ENCODE data around the gene SPINDOC. TPM values are rescaled to one million over a fixed set of nuclear protein-coding genes. Genes with fewer than 3 reads are reported as not detected.
A peak's percentile ranks its signal among the peaks of the same experiment; 100 is the strongest.

SPINDOC gene
- total RNA-seq, 2 donors from 2014 or later = 17.8 to 36.2 TPM

DNA sequence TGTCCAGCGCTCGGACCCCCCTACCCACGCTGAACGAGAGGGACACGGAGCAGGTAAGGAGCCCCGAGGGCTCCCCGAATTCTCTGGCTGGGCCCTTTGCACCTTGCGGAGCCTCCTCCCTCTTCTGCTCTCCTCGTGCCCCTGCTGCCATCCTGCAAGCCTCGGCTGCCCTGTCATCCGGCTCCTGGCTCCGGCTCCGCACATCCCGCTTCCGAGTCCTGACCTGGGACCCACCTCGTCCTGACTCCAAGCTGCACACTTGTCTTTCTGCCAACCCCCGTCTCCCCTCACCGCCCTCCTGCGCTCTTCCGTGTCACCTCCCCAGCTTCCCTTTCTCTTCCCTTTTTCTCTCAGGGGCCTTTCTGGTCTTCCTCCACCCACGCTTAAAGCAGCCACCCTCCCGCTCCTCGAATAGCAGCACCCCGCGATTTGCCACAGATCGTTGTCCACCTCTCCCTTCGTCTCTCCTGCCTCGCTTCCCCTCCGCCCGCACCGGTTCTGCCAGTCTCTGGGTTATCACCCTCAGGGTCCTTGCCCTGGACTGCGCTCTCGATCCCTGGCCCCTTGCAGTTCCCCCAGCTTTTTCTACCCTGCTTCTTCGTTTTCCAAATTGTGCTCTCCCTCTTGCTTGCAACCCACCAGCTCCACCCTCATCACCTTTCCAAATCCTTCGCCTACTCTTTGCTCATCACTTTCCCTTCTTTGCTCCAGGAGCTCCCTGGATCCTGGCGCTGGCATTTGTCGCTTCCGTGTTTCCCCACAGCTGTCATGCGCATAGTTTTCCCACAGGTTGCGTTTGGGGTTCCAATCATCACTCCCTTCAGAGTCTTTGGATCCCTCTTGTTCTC lies 26.5 kb downstream of the SPINDOC start:
- Histone ChIP-seq H3K36me3 (no peaks in the 10 kb centered on the region), H3K4me1 (replicated peaks) (peaks cover 15% of the 10 kb centered on the region)
- under 1% methylated on average over 39 of the region's 40 CpGs for WGBS

DNA sequence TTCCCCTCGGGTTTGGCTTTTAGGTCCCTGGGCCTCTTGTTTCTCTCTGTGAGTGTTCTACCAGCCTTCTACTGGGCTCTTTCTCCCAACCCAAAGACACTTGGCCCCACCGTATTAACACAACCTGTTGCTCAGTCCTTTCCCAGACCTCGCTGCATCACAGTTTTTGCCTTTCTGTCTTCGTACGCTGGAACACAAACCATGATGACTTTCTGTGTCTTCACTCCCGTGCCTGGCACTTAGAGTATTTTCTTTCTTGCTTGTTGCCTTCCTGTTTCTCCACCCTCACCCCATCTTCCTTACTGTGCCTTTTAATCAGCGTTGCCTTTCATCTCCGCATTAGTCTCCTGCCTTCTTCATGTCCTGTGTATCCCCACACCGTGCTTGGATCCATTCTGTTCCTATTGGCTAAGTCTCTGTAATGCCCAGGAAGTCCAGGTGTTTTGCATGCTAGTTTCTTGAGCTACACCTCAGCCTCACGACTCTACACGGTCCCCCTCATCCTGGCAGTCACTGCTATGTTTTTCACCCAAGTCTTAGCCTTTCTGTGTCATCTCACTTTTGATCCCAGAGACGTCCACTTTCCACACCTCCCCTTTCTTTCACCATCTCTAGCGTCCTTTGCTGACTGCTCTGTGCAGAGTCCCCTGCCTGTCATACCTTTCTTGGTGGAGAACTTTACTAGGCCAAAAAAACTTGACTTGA lies 27.3 kb downstream of the SPINDOC start:
- DNase-seq (ENCODE audit: low spot score) = no peak
- WGBS = 2% methylated on average over 13 of the region's 13 CpGs

More for the DNA sequence above, 26.5 kb downstream of the SPINDOC start:
- Histone ChIP-seq H3K9me3 (no peaks in the 10 kb centered on the region), H3K27ac (peak overlapping the region; percentile 85 to 93), H3K27me3 (replicated peaks; ENCODE audit: insufficient read depth) (no peaks in the 10 kb centered on the region), H3K4me3 (peak overlapping the region; percentile 76 to 87)
- peak; percentile 32 for DNase-seq (ENCODE audit: low spot score)
- intact Hi-C loops (cut with DNase I) = loop anchor here (5.0 kb wide), 1 partner anchor 313 kb away; no protein-coding TSS in a partner anchor
- TF ChIP-seq POLR2AphosphoS5 (IDR thresholded peaks at IDR 0.05) (peak; percentile 4), POLR2A (IDR thresholded peaks at IDR 0.05) (no peak)
- TF ChIP-seq, protein P1, sequence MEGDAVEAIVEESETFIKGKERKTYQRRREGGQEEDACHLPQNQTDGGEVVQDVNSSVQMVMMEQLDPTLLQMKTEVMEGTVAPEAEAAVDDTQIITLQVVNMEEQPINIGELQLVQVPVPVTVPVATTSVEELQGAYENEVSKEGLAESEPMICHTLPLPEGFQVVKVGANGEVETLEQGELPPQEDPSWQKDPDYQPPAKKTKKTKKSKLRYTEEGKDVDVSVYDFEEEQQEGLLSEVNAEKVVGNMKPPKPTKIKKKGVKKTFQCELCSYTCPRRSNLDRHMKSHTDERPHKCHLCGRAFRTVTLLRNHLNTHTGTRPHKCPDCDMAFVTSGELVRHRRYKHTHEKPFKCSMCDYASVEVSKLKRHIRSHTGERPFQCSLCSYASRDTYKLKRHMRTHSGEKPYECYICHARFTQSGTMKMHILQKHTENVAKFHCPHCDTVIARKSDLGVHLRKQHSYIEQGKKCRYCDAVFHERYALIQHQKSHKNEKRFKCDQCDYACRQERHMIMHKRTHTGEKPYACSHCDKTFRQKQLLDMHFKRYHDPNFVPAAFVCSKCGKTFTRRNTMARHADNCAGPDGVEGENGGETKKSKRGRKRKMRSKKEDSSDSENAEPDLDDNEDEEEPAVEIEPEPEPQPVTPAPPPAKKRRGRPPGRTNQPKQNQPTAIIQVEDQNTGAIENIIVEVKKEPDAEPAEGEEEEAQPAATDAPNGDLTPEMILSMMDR (IDR thresholded peaks at IDR 0.05) = no peak

DNA sequence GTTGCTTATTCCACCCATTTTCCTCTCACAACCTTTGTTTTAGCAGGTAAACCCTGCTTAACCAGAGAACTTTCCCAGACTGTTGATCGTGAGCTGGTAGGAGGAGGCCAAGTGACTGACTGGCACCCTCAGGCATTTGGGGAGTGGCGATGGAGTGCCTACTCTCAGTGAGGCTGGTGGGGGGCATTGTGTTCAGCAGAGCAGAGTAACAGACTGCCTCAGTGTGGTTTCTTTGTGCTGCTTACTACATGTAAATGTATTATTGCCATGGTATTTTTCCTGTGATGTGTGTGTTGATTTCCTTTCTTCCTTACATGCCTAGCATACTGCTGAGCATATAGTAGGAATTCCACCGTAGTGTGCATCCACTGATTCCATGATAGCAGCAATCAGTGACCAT lies 28.3 kb downstream of the SPINDOC start:
- H3K4me3 ChIP-seq = peak overlapping the region in 1 of 2 donors; percentile 76
- DNase-seq (ENCODE audit: low spot score) = peak; percentile 53
- 24% methylated on average over 3 of the region's 3 CpGs for WGBS
- peak overlapping the region; percentile 85 to 93 for H3K27ac ChIP-seq
- intact Hi-C loops (cut with DNase I) = no loop called here
- TF ChIP-seq POLR2A (IDR thresholded peaks at IDR 0.05) = peak; percentile 44
- TF ChIP-seq, protein P1 (IDR thresholded peaks at IDR 0.05) = no peak
- H3K27me3 ChIP-seq (replicated peaks; ENCODE audit: insufficient read depth) = no peaks in the 10 kb centered on the region
- H3K9me3 ChIP-seq = no peaks in the 10 kb centered on the region
- H3K4me1 ChIP-seq (replicated peaks) = peaks cover 28% of the 10 kb centered on the region
- H3K36me3 ChIP-seq = no peaks in the 10 kb centered on the region

More for the DNA sequence above, 27.3 kb downstream of the SPINDOC start:
- H3K9me3 ChIP-seq = no peaks in the 10 kb centered on the region
- peak overlapping the region; percentile 76 to 87 for H3K4me3 ChIP-seq
- intact Hi-C loops (cut with DNase I) = no loop called here
- no peaks in the 10 kb centered on the region for H3K27me3 ChIP-seq (replicated peaks; ENCODE audit: insufficient read depth)
- H3K27ac ChIP-seq = peak overlapping the region; percentile 85 to 93
- no peaks in the 10 kb centered on the region for H3K36me3 ChIP-seq
- TF ChIP-seq POLR2A (IDR thresholded peaks at IDR 0.05) (no peak), POLR2AphosphoS5 (IDR thresholded peaks at IDR 0.05) (no peak)
- TF ChIP-seq, protein P1 (IDR thresholded peaks at IDR 0.05) = no peak
- peaks cover 23% of the 10 kb centered on the region for H3K4me1 ChIP-seq (replicated peaks)

DNA sequence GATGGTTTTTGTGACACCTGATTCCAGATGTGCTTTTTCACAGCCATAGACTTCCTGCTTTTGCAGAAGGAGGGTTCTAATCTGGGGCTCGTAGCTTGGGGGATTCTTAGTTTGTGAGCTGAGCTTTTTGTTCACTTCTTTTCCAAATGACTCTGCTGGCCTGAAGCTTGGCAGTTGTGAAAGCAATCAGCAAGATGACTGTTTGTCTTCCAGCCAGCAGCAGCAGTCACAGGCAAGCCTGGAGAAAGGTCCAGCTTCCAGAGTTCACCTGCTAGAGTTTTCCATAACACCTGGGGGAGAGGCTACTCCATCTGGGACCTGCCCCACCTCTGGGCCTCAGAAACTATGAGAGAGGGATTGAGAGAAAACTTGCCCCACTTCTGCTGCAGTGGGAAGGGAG lies 29.8 kb downstream of the SPINDOC start:
- H3K4me3 ChIP-seq = no peak overlapping the region
- WGBS = 18% methylated on average over 1 of the region's 1 CpG
- intact Hi-C loops (cut with DNase I) = no loop called here
- no peaks in the 10 kb centered on the region for H3K9me3 ChIP-seq
- no peaks in the 10 kb centered on the region for H3K36me3 ChIP-seq
- peak overlapping the region; percentile 85 to 93 for H3K27ac ChIP-seq
- TF ChIP-seq, protein P1 (IDR thresholded peaks at IDR 0.05) = no peak
- TF ChIP-seq POLR2AphosphoS5 (IDR thresholded peaks at IDR 0.05) (no peak), POLR2A (IDR thresholded peaks at IDR 0.05) (no peak)
- H3K4me1 ChIP-seq (replicated peaks) = peaks cover 37% of the 10 kb centered on the region
- peak; percentile 27 for DNase-seq (ENCODE audit: low spot score)
- no peaks in the 10 kb centered on the region for H3K27me3 ChIP-seq (replicated peaks; ENCODE audit: insufficient read depth)

Measured in prostate gland (tissue), 2 donors.